Hepatic stellate cell (primary cell): ENCODE results near the gene PANX2.

Experiments
- DNase-seq: peaks from one replicate; pipeline ENCODE4 v3.0.0; 2011; ENCODE audit warnings: low spot score

The PANX2 gene

DNA sequence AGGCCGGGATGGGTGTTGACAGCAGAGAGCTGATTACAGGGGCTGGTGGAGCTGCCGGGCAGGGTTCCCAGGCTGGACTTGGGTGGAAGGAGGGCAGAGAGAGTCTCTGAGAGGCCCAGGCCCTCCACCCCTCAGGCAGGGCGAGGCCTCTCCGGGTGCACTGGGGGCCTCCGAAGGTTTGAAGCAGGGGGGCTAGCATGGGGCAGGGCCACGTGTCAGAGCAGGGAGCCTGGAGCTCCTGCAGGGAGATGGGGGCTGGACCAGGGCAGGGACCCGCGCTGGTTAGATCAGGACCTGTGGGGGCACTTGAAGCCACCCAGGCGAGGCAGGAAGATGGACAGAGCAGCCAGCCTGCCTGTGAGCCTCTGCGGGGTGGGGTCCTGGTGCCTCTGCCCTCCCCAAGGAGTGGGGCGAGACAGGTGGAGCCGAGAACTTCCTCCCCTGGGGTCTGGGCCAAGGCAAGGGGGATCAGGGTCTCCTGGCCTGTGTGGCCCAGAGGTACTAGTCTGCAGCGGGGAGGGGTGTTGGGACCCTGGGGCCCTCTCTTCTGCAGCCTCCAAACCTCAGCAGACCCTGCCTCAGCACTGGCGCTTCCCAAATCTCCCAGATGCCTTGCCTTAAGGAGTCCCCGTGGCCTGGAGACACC, 911 bp downstream of the PANX2 start:
- DNase-seq, result no peak

- no peak for DNase-seq
These were observed 1.5 kb downstream of the PANX2 start for GRCh38 chr22:50171965-50172421.

DNA sequence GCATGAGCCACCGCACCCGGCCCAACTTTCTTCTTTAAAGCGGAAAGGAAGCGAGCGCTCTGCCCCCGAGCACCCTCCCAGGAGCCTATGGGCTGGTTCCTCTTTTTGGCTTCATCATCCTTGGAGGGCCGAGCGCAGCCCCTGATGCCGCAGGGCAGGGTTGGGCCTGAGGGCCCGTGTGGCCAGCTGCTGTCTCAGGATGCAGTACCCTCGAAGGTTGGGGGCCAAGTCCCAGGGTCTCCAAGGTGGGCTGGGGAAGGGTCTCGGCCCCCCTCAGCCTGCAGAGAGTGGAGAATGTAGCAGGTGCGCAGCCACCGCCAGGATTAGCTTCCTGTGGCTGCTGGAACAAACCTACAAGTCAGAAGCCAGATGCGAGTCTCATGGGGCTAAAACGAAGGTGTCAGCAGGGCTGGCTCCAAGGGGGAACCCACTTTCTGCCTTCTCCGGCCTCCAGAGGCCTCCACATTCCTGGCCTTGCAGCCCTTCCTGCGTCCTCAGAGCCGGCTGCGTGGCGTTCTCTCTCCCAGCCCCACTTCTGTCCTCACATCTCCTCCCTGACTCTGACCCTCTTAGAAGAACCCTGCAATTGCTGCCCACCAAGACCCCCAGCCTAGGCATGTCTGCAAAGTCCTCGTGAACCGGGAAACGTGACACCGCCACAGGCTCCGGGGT, 2.9 kb downstream of the PANX2 start:
- no peak for DNase-seq

DNA sequence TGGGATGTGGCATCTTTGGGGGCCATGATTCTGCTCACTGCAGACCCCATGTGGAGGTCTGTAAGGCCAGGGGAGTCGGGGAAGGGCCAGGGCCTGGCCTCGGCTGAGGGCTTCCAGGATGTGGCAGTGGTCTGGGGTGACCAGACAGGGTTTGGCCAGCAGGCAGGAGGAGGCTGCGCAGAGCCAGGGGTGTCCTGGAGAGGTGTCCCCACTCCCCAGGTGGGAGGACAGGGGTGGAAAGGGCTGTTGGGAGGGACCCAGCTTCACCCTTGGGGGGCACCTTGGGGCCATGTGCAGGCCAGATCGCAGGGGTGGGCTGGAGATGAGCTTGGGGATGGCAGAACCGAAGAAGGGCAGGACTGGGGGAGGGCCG, 3.4 kb downstream of the PANX2 start:
- no peak for DNase-seq

GRCh38 chr22:50174382-50175190, 4.1 kb downstream of the PANX2 start:
- DNase-seq, result no peak

GRCh38 chr22:50175191-50175461, 4.6 kb downstream of the PANX2 start:
- no peak for DNase-seq

- no peak for DNase-seq
These were observed 5.7 kb downstream of the PANX2 start for GRCh38 chr22:50175921-50176849.

DNA sequence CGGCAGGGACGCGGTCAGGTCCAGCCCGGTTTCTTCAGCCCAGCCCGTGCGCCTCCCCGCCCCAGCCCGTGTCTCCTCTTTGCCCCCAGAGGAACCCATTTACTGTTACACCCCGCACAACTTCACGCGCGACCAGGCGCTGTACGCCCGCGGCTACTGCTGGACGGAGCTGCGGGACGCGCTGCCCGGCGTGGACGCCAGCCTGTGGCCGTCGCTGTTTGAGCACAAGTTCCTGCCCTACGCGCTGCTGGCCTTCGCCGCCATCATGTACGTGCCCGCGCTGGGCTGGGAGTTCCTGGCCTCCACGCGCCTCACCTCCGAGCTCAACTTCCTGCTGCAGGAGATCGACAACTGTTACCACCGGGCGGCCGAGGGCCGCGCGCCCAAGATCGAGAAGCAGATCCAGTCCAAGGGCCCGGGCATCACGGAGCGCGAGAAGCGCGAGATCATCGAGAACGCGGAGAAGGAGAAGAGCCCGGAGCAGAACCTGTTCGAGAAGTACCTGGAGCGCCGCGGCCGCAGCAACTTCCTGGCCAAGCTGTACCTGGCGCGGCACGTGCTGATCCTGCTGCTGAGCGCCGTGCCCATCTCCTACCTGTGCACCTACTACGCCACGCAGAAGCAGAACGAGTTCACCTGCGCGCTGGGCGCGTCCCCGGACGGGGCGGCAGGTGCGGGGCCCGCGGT, 6.5 kb downstream of the PANX2 start:
- DNase-seq, result no peak

- DNase-seq, result no peak
These were observed 7.3 kb downstream of the PANX2 start for GRCh38 chr22:50177537-50178470.

DNA sequence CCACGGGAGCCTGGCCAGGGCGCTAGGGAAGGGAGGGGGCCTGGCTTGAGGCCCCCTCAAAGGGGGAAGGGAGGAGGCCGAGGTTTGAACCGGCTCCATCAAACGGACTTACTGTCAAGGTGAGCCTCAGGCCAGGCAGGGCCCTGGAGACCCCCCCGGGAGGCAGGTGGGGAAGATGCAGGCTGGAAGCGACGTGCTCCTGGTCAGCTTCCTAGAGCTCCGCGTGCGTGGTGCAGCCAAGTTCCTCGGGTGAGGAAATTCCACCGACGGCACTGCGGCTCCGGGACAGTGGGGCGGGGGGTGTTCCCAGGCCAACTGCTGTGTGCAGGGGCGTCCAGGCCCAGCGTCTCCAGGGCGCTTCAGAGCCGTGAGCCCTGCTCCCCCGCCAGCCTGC, 7.9 kb downstream of the PANX2 start:
- no peak for DNase-seq

DNA sequence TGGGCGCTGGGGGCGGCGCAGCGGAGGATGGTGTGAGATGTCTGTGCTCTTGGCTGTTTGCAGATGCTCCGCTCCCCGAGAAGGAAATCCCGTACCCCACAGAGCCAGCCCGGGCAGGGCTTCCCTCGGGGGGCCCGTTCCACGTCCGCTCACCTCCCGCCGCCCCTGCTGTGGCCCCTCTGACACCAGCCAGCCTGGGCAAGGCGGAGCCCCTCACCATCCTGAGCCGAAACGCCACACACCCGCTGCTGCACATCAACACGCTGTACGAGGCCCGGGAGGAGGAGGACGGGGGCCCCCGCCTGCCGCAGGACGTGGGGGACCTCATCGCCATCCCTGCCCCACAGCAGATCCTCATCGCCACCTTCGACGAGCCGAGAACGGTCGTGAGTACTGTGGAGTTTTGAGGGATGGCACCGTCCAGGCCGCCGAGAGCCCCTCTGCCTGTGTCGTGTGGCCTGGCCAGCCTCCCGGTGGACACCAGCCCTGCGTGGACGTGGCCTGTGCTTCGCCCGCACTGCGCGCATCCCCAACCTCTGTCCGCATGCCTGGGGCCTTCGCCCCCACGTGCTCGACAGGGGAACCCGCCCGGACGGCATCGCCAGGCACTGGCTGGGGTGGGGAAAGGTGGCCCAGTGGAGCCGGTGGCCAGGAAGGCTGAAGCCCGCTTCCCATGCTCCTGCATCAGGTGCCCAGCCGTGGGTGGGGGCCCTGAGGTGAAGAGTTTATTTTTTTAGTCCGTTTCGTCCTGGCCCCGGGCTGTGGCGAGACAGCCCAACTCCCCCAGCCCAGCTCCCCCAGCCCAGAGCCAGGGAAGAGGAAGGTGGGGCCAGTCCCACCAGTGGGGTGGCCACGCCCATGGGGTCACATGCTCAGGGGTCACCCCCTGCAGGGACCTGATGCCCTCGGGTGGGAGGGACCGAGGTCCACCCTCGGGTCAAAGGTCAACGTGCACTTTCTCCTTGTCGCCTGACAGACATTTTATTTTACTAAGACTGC, 8.6 kb downstream of the PANX2 start:
- no peak for DNase-seq

DNA sequence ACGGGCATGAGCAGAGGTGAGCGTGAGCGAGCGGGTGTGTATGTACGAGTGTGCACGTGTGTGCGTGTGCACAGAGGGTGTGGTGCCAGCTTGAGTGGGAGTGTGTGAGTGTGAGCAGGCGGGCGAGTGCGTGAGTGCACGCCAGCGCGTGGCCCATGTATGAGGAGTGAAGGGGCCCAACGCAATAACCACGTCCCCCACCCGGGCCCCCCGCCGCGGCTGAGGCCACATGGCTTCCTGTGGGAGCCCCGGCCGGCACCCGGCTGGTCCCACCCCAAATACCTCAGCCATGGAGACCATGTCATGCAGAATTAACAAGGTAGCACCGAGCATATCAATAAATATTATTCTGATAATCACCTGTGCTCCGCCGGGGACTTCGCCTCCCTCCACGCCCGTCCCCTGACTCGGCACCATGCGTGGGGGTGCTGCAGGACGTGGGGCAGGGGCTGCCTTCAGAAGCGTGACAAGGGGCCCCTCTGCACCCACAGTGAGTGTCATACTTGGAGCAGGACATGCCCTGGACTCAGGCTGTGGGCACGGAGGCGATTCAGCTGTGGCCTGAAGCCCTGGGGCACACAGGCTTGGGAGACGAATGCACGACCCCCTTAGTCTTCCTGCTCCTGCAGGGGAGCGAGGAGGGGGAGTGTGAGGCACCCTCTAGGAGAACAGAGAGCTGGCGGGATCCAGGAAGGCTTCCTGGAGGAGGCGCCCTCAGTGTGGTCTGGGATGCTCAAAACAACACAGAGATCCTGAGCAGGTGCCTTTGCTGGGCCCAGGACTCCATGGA, 9.6 kb downstream of the PANX2 start:
- DNase-seq, result no peak

DNA sequence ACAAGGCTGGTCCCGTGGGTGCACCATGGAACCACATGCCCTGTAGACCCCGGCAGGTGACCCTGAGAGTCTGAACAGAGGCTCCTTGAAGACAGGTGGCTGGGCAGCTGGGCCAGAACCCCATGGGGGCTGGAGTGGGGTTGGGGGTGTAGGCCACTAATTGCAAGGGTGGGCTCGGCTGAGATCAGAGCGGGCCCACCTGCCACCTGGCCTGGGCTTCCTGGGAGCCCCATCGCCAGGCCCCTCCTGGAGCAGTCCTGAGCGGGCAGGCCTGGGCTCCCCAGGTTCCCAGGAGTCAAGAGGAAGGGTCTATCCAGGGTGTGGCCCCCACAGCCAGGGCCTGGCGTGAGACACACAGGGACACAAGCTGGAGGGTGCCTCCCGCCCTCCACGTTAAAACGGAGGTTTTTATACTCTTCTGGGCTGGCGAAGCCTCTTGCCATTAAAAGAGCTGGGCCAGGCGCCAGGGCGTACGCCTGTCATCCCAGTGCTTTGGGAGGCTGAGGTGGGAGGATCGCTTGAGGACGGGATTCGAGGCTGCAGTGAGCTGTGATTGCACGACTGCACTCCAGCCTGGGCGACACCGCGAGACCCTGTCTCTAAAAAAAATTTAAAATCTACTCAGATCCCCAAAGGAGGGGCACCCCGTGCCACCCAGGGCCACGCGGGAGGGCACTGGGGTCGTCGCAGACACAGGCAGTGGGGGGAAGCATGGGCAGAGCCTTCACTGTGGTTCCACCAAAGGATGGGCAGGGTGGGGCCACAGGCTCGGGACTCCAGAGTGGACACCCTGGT, 10.4 kb downstream of the PANX2 start:
- no peak for DNase-seq

DNA sequence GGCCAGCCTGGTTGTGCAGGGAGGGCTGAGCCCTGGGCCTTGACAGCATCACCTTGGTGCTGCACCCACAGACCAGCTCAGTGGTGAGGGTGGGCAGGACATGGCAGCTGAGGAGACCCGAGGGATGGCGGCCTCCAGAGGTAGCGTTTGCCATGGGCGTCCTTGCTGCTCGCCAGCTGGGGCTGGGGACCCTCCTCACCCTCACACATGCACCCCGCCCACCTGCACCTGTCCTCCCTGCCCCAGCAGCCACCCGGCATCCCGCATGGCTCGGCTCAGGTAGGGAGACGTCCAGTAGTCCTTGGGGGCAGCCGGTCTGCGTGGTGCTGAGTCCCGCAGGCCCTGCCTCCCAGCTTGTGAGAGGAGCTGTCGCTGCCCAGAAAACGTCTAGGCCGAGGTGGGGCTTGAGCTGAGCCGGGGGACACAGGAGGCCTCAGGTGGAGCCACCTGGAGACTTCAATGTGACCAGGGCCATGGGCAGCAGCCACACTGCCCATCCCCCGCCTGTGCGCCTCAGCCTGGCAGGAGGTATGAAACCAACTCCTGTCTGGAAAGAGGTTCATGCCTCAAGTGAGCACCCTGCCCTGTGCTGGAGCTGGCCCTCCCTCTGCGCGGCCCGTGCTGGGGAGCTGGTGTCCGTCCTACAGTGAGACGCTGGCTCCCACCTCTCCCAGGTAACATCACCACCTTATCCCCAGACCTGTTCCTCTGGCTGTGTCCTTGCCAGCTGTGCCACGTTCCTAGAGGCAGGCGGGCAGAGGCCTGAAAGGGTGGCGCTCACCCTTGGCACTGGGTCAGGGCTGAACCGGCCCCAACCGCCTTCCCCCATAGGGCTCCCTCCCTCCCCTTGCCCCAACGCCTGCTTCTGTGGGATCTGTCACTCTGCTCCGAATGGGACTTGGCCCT, 11.9 kb downstream of the PANX2 start:
- no peak for DNase-seq

DNA sequence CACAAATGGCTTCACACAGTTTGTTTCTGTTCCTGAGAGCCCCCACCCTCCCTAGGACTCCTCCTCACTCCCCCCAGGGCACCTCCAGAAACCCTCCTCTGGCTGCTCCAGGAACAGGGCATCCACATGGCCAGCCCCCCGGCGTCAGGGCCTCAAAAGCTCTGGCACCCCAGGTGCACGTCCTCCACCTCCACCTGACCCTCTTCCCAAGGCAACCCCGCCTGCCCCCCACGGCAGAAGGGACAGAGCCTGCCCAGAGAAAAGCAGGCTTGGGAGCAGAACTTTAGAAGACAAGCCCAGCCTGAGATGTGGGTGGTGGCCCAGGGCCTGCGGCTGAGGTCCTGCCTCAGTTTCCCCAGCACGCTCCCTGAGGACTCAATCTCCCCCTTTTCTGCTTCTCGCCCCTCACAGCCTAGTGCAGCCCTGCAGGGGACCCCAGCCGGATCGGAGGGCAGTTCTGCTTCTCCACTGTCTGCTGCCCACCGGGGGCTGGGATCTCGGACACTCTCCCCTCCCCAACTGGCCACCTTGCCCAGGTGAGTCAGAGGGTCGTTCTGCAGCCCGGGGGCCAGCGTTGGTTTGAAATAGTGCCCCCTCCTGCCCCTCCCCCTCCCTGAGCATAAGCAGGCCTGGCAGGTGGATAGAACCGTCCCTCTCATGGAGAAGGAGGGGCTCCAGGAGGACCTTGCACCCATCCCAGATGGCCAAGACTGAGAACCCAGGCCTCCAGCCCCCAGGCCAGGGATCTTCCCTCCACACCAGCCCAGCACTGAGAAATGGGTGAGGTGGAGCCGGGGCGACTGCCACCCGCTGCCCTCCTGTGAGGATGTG, 12.8 kb downstream of the PANX2 start:
- no peak for DNase-seq
